ENCODE results near the gene DOCK2.

DNA sequence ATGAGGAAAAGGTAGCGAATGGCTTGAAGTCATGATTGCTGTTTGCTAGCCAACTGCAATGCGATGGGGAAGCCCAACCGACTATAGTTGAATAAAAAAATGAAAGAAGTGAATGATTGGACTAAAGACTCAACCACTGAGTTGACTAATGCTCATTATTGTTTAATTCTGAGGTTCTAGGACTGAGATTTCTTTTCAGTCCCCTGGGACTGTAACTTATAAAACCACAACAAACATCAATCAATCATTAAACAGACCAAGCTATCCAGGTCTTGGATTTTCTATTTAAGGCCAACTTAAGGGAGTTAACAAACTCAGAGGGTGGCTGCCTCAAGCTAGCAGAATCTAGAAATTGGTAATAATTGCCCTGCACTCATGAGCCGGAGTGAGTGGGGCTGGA, 154.2 kb downstream of the DOCK2 start:
- TF ChIP-seq, protein P1, sequence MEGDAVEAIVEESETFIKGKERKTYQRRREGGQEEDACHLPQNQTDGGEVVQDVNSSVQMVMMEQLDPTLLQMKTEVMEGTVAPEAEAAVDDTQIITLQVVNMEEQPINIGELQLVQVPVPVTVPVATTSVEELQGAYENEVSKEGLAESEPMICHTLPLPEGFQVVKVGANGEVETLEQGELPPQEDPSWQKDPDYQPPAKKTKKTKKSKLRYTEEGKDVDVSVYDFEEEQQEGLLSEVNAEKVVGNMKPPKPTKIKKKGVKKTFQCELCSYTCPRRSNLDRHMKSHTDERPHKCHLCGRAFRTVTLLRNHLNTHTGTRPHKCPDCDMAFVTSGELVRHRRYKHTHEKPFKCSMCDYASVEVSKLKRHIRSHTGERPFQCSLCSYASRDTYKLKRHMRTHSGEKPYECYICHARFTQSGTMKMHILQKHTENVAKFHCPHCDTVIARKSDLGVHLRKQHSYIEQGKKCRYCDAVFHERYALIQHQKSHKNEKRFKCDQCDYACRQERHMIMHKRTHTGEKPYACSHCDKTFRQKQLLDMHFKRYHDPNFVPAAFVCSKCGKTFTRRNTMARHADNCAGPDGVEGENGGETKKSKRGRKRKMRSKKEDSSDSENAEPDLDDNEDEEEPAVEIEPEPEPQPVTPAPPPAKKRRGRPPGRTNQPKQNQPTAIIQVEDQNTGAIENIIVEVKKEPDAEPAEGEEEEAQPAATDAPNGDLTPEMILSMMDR (IDR thresholded peaks at IDR 0.05), result no peak
- TF ChIP-seq EZH2 (IDR thresholded peaks at IDR 0.05), result no peak

Measured in neural progenitor cell (in vitro differentiated cells).